GM23248 (cell line): ENCODE results near the gene ARSH.

Experiments
- EZH2 ChIP-seq: fragments of 200-600 bp; sonication (generic); IDR thresholded peaks from 2 replicates; pipeline ENCODE4 v1.6.1; 2018; ENCODE audit warnings: antibody characterized with exemption, mild to moderate bottlenecking; ENCODE audit not compliant: insufficient read depth, poor library complexity, severe bottlenecking
- EZH2phosphoT487 ChIP-seq: fragments of 200-600 bp; sonication (generic); IDR thresholded peaks from 2 replicates; pipeline ENCODE4 v1.6.1; 2018; ENCODE audit warnings: antibody characterized with exemption, moderate library complexity, mild to moderate bottlenecking, low read depth; ENCODE audit not compliant: insufficient read depth

GRCh38 chrX:3010532-3010931, 4.2 kb downstream of the ARSH start:
- TF ChIP-seq EZH2phosphoT487 (no peak), EZH2 (no peak)
